Measurements from ENCODE around the gene LKAAEAR1.

The LKAAEAR1 gene

DNA sequence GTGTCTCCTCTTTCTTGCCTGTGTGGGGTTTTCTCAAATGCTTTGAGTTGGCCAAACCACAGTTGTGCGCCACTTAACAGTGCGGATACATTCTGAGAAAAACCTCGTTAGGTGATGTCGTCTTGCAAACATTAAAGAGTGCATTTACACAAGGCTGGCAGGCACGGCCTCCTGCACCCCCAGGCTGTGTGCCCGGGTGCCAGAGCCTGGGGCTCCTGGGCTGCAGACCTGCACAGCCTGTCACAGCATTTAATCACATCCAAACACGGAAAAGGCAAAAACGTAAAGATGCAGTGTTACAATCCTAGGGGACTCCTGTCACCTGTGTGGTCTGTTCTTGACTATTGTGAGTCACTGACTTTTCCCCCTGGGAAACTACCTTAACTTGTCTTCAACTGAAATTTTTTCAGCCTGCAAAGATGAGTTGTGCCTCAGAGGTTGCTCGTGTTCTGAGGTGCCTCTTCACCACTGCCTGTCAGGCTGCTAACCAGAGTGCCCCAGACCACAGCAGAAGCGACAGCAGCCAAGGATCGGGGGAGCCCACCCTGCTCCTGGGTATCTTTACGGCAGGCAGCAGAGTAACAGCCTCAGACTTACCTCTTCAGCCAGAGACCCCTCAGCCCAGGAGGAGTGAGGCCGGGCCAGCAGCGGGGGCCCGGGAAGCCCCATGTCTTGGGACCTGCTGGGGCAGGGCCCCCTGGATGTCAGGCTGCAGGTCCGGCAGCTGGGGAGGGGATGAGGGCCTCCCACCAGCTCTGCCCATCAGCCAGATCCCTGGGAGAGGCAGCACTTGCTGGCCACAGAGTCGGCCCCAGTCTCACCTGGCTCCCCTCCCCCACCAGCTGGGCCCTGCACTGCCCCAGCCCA, 48.9 kb downstream of the LKAAEAR1 start:
- DNase-seq = no peak

DNA sequence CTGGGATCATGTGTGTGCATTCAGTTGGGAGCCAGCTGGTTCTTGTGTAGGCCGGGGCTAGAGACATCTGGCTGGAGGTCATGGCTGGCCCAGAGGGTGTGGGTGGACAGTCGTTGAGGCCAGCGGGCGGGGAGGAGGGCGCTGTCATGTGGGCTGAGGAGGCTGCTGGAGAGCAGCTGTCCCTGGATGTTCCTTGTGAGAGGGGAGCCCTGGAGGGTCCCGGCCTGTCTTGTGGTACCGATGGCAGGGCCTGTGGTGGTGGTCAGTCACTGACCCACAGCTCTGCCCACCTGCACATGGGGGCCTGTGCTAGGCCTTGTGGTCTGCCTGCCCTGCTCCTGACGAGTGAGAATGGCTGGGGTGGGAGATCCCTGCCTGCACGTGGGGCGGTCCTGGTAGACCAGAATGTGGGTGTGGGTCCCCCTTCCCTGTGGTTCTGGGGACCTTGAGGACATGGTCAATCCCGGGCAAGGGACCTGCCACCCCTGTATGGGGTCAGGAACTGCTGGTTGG, 50.2 kb downstream of the LKAAEAR1 start:
- DNase-seq = no peak

Measured in Kasumi-1 (cell line).